ENCODE data around the gene NFIC. TPM values are rescaled to one million over a fixed set of nuclear protein-coding genes. Genes with fewer than 3 reads are reported as not detected.
A peak's percentile ranks its signal among the peaks of the same experiment; 100 is the strongest.

NFIC gene
- total RNA-seq, 1 donor: 17.3 TPM

DNA sequence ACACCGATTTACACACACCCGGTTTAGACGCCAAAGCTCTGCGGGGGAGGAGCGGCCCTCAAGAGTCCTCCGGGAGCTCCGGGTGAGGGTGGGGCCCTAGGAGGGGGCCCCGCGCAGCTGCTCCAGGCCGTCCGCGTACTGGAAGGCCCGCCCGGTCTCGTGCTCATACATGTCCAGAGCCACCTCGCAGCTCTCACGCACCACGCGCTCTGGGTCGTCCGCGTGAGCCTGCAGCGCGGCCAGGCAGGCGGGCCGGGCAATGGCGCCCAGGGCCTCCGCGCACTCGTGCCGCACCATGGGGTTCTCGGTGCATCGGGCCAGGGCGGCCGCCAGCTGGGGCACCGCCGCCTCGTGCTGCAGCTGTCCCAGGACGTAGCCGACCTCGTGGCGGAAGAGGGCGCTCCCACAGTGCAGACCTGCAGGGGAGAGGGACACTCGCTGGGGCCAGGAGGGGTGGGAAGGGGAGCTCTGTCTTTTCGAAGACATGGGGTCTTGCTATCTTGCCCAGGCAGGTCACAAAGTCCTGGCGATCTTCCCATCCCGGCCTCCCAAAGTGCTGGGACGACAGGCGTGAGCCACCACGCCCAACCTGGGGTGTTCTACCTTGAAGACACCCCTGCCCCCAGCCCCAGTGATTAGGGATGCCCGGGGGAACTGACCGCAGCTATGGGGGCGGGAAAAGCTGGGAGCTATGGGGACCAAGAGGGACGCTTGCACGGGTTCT is 125.2 kb downstream of the NFIC start:
- H3K9me3 ChIP-seq (ENCODE audit: low read depth, low read length): no peaks in the 10 kb centered on the region
- H3K27me3 ChIP-seq (ENCODE audit: insufficient read depth, low read length): no peaks in the 10 kb centered on the region
- no peaks in the 10 kb centered on the region for H3K4me1 ChIP-seq (ENCODE audit: insufficient read depth, low read length)
- no peak overlapping the region for H3K4me3 ChIP-seq (ENCODE audit: low read length)

DNA sequence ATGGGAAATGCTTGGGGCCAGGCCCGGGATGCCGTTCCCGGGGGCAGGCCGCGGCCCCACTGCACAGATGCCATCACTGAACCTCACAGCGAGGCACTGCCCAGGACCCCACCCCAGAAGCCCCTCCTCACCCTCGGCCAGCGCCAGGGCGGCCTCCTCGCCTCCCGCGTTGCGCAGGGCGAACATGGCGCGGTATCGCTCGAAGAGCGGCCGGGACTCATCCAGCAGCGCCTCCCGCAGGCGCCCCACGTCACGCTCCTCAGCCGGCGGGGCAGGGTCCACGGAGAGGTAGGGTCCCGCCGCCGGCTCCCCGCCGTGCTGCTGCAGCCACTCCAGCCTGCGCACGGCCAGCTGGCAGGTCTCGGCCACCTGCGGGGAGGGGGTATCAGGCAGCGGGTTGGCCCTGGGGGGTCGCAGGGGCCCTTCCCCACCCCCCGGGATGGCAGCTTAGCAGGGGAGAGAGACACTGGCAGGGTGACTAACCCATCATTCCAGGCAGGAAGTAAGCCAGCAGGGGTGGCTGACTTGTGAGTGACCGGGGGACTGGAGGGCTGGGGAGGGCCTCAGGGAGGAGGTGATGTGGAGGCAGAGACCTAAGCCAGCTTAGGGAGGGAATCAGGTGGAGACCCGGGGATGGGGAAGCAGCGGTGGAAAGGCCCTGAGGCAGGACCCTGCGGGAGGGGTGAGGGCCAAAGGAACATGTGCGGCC is 125.9 kb downstream of the NFIC start:
- no peaks in the 10 kb centered on the region for H3K27me3 ChIP-seq (ENCODE audit: insufficient read depth, low read length)
- H3K4me1 ChIP-seq (ENCODE audit: insufficient read depth, low read length): no peaks in the 10 kb centered on the region
- H3K9me3 ChIP-seq (ENCODE audit: low read depth, low read length): no peaks in the 10 kb centered on the region
- H3K4me3 ChIP-seq (ENCODE audit: low read length): no peak overlapping the region

DNA sequence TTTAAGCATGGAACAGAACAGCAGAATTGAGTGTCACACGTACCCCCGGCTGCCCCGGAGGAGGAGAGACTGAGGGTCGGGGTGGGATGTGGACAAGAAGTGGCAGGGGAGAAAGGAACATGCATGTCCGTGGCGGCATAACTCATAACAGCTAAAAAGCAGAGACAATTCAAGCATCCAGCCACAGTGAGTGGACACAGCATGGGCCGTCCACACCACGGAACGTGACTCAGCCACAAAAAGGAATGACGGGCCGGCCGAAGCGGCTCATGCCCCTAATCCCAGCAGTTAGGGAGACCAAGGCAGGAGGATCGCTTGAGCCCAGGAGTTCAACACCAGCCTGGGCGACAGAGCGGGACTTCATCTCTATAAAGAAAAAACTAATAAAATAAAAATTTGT is 126.5 kb downstream of the NFIC start:
- Histone ChIP-seq H3K4me3 (ENCODE audit: low read length) (no peak overlapping the region), H3K27me3 (ENCODE audit: insufficient read depth, low read length) (no peaks in the 10 kb centered on the region), H3K9me3 (ENCODE audit: low read depth, low read length) (no peaks in the 10 kb centered on the region), H3K4me1 (ENCODE audit: insufficient read depth, low read length) (no peaks in the 10 kb centered on the region)

DNA sequence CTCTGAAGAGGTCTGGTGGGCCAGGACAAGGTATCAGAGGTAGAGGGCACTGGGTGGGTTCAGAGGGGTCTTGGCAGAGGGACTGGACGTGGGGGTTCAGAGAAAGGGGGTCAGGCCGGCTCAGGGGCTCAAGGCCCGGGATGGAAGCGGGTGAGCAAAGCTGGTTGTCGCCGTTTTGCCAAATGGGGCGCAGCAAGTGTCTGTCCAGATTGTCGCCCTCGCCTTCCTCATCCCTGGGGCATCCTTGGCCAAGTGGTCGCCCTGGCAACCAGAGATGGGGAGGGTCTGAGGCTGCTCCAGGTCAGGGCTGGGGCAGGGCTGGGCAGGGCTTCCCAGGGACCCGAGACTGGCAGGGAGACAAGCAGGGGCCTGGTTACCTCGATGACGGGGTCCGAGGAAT is 127.3 kb downstream of the NFIC start:
- H3K27me3 ChIP-seq (ENCODE audit: insufficient read depth, low read length): no peaks in the 10 kb centered on the region
- no peaks in the 10 kb centered on the region for H3K9me3 ChIP-seq (ENCODE audit: low read depth, low read length)
- no peak overlapping the region for H3K4me3 ChIP-seq (ENCODE audit: low read length)
- no peaks in the 10 kb centered on the region for H3K4me1 ChIP-seq (ENCODE audit: insufficient read depth, low read length)

DNA sequence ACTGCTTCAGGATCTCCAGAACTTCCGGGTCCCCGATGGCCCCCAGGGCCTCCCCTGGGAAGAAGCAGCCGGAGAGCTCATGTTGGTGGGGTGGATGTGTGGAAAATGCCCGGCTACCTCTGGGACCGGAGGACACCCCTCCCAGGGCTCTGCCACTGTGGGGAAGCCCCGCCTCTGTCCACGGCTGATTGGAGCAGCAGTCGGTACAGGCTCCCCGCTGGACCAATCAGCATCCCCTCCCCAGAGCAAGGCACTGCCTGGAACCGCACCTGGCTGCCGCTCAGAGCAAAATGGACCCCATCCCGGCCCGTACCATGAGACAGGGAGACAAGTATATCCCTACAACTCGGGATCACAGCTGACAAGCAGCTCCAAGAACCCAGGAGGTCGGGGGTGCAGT is 127.7 kb downstream of the NFIC start:
- Histone ChIP-seq H3K4me1 (ENCODE audit: insufficient read depth, low read length) (peaks cover 1% of the 10 kb centered on the region), H3K27me3 (ENCODE audit: insufficient read depth, low read length) (no peaks in the 10 kb centered on the region), H3K9me3 (ENCODE audit: low read depth, low read length) (no peaks in the 10 kb centered on the region), H3K4me3 (ENCODE audit: low read length) (no peak overlapping the region)

DNA sequence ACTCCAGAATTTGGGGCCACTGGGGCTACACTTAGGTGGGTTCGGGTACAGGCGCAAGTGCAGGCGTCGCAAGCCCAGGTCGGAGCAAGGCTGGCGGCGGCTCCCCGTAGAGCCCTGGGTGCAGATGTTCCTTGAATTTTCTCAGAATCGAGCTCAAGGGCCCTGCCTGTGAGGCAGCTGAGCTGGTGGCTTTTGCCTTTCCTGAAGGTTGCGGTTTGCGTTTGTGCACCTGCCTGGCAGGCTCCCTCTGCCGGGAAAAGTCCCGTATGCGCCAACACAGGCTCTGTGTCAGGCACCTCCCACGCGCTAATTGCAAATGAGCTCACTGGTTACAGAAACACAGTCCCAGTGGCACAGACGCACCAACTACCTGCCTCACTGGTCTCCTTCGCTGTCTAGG is 128.2 kb downstream of the NFIC start:
- peaks cover 7% of the 10 kb centered on the region for H3K4me1 ChIP-seq (ENCODE audit: insufficient read depth, low read length)
- H3K4me3 ChIP-seq (ENCODE audit: low read length): no peak overlapping the region
- H3K27me3 ChIP-seq (ENCODE audit: insufficient read depth, low read length): no peaks in the 10 kb centered on the region
- H3K9me3 ChIP-seq (ENCODE audit: low read depth, low read length): no peaks in the 10 kb centered on the region

DNA sequence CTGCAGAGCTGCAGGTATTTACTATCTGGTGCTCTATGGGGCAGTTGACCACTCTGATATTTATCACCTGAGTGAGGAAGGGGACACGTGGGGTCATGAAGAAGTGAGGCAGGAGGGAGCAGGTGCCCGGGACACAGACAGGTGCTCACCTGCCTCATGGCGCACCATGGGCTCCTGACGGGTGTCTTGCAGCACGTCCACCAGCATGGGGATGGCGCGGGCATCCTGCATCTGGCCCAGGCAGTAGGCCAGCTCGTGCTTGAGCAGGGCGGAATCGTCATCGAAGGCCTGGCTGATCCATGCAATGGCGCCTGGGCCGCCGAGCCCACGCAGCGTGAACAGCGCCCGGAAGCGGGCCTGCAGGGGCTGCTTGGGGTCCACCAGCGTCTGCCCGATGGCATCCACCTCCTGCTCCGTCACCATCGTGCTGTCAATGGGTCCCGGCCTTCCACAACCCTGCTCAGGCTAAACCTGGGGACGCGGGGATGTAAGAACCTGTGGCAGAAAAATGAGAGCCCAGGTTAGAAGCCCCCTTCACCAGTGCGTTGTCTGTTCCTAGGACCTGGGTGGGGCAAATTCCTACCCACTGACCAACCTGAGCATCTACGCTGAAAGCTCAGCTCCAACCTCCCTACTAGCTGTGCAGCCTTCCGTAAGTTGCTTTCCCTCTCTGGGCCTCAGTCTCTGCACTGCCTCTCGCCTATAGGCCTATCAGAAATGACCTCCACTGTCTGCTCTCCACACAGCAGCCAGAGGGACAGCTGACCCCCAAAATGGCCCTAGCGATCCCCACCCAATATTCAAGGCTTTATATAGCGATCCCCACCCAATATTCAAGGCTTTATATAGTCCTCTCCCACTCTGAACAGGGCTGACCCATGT is 130.2 kb downstream of the NFIC start:
- H3K4me1 ChIP-seq (ENCODE audit: insufficient read depth, low read length): peaks cover 18% of the 10 kb centered on the region
- H3K4me3 ChIP-seq (ENCODE audit: low read length): no peak overlapping the region
- H3K9me3 ChIP-seq (ENCODE audit: low read depth, low read length): no peaks in the 10 kb centered on the region
- H3K27me3 ChIP-seq (ENCODE audit: insufficient read depth, low read length): no peaks in the 10 kb centered on the region

DNA sequence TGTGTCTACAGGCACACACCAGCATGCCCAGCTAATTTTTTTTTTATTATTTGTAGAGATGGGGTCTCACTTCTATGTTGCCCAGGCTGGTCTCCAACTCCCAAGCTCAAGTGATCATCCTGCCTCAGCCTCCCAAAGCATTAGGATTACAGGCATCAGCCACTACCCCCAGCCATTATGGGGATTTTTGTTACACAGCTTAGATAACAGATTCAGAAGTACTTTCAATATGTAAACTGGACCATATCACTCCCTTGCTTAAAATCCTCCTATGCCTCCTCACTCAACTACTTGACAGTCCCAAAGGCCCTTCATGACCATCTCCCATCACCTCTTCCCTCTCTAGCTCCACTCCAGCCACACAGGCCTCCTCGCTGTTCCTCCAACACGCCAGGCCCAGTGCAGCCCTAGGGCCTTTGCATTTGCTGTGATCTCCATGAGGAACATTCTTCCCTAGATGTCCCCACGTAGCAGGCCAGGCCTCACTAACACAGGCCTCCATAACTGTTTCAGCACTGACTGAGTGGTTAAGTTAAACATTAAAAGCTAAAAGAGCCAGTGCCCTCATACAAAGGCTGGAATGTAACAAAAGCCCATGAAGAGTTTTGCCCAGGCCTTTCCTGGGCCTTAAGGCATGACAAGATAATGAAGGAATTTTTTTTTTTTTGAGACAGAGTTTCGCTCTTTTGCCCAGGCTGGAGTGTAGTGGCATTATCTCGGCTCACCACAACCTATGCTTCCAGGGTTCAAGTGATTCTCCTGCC is 131.6 kb downstream of the NFIC start:
- Histone ChIP-seq H3K4me1 (ENCODE audit: insufficient read depth, low read length) (peaks cover 18% of the 10 kb centered on the region), H3K9me3 (ENCODE audit: low read depth, low read length) (no peaks in the 10 kb centered on the region), H3K4me3 (ENCODE audit: low read length) (no peak overlapping the region), H3K27me3 (ENCODE audit: insufficient read depth, low read length) (no peaks in the 10 kb centered on the region)

DNA sequence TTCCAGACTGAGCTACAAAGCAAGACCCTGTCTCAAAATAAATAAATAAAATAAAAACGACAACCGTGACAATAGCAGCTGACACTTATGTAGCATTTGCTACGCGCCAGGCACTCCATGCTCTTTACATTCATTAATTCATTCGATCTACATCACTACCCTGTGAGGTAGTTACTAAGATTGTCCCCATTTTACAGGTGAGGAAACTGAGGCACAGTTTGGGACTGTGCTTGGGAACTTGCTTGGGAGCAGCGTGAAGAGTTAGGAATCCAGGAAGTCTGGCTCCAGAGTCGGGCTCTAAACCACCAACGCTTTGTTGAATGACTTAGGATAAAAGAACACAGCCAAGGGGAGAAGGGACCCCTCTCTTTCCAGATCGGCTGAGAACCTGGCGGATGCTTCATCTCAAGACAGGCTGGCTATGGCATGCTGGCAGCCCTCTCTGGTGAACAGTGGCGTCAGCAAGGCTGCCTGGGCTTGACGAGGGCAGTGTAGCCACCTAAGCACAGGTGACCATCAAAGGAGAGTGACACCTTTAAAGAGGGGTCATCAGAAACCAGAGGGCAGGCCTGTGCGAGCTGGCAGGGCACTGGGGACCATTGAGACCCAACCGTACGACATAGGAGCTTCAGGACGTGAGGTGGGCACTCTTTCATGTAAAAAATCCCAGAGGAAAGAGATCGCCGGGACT is 133.5 kb downstream of the NFIC start:
- no peaks in the 10 kb centered on the region for H3K27me3 ChIP-seq (ENCODE audit: insufficient read depth, low read length)
- H3K4me1 ChIP-seq (ENCODE audit: insufficient read depth, low read length): peaks cover 20% of the 10 kb centered on the region
- H3K4me3 ChIP-seq (ENCODE audit: low read length): peak overlapping the region; percentile 86
- no peaks in the 10 kb centered on the region for H3K9me3 ChIP-seq (ENCODE audit: low read depth, low read length)

DNA sequence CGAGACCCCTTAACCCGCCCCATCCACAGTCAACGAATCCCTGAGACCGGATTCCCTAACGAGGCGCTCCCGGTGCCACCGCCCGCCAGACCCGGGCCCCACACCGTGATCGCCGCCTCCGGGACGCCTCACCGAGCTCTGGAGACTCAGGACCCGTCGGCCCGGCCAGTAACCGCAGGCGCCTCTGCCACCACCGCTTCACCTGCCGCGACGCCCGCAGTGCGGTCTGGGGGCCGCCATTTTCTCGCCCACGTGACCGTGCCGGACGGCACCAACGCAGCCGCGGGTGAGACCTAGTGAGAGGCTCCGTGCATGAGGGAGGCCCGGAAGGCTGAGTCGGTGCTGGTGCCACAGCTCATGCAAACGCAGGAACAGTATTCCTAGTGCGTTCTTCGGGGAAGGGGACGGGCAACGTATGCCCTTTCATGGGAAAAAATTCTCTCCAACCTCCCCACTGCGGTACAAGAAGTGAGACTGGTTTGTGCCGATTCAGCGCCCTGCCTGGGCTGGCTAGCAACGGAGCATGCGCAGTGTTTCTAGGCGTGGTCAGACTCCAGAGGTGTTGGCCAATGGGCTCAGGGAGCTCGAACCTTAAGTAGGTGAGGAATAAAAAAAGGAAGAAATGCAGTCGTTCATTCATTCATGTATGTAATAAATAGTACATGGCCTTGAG is 134.2 kb downstream of the NFIC start, which contains the start of gene DOHH:
TSS of gene DOHH (minus strand) at position 246 of the 673 bp plus-strand sequence. CDS start 3,860 bp downstream, outside the sequence.
- peak within 1 kb of the TSS; percentile 86 for H3K4me3 ChIP-seq (ENCODE audit: low read length)
- H3K27me3 ChIP-seq (ENCODE audit: insufficient read depth, low read length): no peaks in the 10 kb centered on the region
- H3K4me1 ChIP-seq (ENCODE audit: insufficient read depth, low read length): peaks cover 27% of the 10 kb centered on the region
- no peaks in the 10 kb centered on the region for H3K9me3 ChIP-seq (ENCODE audit: low read depth, low read length)

DNA sequence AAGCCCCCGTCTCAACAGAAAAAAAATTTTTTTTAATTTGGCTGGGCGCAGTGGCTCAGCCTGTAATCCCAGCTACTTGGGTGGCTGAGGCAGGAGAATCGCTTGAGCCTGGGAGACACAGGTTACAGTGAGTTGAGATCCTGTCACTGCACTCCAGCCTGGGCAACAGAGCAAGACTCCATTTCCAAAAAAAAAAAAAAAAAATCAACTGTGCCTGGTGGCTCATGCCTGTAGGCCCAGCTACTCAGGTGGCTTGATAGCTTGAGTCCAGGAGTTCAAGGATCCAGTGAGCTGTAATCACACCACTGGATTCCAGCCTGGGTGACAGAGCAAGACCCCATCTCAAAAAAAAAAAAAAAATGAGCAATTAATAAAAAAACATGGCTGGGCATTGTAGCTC is 135.4 kb downstream of the NFIC start:
- no peak overlapping the region for H3K4me3 ChIP-seq (ENCODE audit: low read length)
- H3K27me3 ChIP-seq (ENCODE audit: insufficient read depth, low read length): no peaks in the 10 kb centered on the region
- peaks cover 29% of the 10 kb centered on the region for H3K4me1 ChIP-seq (ENCODE audit: insufficient read depth, low read length)
- no peaks in the 10 kb centered on the region for H3K9me3 ChIP-seq (ENCODE audit: low read depth, low read length)

DNA sequence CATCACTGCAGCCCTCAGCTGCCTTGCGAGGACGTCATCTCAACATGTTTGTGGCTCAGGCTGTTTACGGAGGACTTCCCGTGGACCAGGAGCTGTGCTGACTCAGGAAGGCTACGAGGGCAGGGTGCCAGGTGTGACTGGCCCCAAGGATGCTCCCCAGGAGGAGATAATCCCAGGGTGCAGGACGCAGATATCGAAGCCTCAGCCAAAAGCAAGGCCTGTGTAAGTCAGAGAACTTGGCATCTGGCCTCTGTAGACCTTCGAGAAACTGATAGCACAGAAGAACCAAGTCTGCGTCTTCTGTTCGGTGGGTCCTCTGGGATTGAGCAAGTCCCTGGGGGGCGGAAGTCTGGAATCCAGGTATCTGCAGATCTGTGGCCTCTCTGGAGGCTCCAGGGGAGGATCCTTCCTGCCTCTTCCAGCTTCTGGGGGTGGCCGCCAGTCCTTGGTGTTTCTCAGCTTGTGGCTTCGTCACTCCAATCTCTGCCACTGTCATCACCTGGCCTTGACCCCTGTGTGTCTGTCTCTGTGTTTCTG is 136.7 kb downstream of the NFIC start:
- H3K4me3 ChIP-seq (ENCODE audit: low read length): no peak overlapping the region
- H3K27me3 ChIP-seq (ENCODE audit: insufficient read depth, low read length): no peaks in the 10 kb centered on the region
- no peaks in the 10 kb centered on the region for H3K9me3 ChIP-seq (ENCODE audit: low read depth, low read length)
- H3K4me1 ChIP-seq (ENCODE audit: insufficient read depth, low read length): peaks cover 37% of the 10 kb centered on the region

DNA sequence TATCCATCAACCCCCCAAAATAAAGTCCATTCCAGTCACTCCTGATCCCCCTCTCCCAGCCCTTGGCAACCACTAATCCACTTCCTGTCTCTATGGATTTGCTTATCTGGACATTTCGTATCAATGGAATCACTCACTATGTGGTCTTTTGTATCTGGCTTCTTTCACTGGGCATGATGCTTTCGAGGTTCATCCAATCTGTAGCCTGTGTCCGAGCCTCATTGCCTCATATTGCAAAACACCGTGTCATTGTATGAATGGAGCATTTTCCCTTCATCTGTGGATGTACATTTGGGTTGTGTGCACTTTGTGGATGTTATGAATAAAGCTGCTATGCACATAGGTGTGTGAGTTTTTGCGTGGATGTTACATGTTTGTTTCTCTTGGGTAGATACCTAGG is 138.4 kb downstream of the NFIC start:
- peaks cover 37% of the 10 kb centered on the region for H3K4me1 ChIP-seq (ENCODE audit: insufficient read depth, low read length)

More for the DNA sequence above, 138.4 kb downstream of the NFIC start:
- Histone ChIP-seq H3K4me3 (ENCODE audit: low read length) (no peak overlapping the region), H3K9me3 (ENCODE audit: low read depth, low read length) (no peaks in the 10 kb centered on the region), H3K27me3 (ENCODE audit: insufficient read depth, low read length) (no peaks in the 10 kb centered on the region)
